DOHH2 (cell line): ENCODE results near the gene FEV.

ENCODE experiments used
- H3F3A ChIP-seq: fragments of 200-600 bp; sonication (generic), shearing (Covaris generic); 2 replicates; pipeline ENCODE4 v1.6.0; 2016; ENCODE audit warnings: antibody characterized with exemption, mild to moderate bottlenecking; ENCODE audit not compliant: control insufficient read depth, insufficient read depth
- H3K27ac ChIP-seq: fragments of 200-600 bp; sonication (generic); 2 replicates; pipeline ENCODE4 v1.5.1; 2014; ENCODE audit warnings: low read depth, mild to moderate bottlenecking, low read length, moderate library complexity
- H3K27me3 ChIP-seq: fragments of 200-600 bp; sonication (generic); 2 replicates; pipeline ENCODE4 v1.6.1; 2014; ENCODE audit warnings: mild to moderate bottlenecking, low read length, mixed read lengths; ENCODE audit not compliant: control insufficient read depth
- H3K36me3 ChIP-seq: fragments of 200-600 bp; sonication (generic); 2 replicates; pipeline ENCODE4 v1.6.1; 2014; ENCODE audit warnings: mild to moderate bottlenecking, low read length, moderate library complexity, mixed read lengths; ENCODE audit not compliant: control insufficient read depth
- H3K4me1 ChIP-seq: fragments of 200-600 bp; sonication (generic); 2 replicates; pipeline ENCODE4 v1.6.1; 2014; ENCODE audit warnings: mild to moderate bottlenecking, low read length, mixed read lengths; ENCODE audit not compliant: control insufficient read depth
- H3K4me2 ChIP-seq: fragments of 200-600 bp; sonication (generic); 2 replicates; pipeline ENCODE4 v1.6.0; 2014; ENCODE audit warnings: mild to moderate bottlenecking, low read length, moderate library complexity
- H3K4me3 ChIP-seq: fragments of 200-600 bp; sonication (generic); 2 replicates; pipeline ENCODE4 v1.5.1; 2014; ENCODE audit warnings: mild to moderate bottlenecking, low read length, mixed read lengths
- H3K79me2 ChIP-seq: fragments of 200-600 bp; sonication (generic); 2 replicates; pipeline ENCODE4 v1.6.1; 2014; ENCODE audit warnings: mild to moderate bottlenecking, low read length, mixed read lengths; ENCODE audit not compliant: control insufficient read depth
- H3K9me2 ChIP-seq: fragments of 200-600 bp; sonication (generic); replicated peaks from 2 replicates; pipeline ENCODE4 v1.6.1; 2014; ENCODE audit warnings: mild to moderate bottlenecking, low read length, mixed read lengths; ENCODE audit not compliant: control insufficient read depth
- H3K9me3 ChIP-seq: fragments of 200-600 bp; sonication (generic); 2 replicates; pipeline ENCODE4 v1.6.1; 2014; ENCODE audit warnings: antibody characterized with exemption, low read length, mixed read lengths; ENCODE audit not compliant: control insufficient read depth, insufficient read depth
- H4K20me1 ChIP-seq: fragments of 200-600 bp; sonication (generic); 2 replicates; pipeline ENCODE4 v1.6.0; 2014; ENCODE audit warnings: low read depth, mild to moderate bottlenecking, antibody characterized with exemption, low read length, moderate library complexity; ENCODE audit not compliant: control insufficient read depth, insufficient read depth
- EZH2phosphoT487 ChIP-seq: fragments of 200-600 bp; sonication (generic); IDR thresholded peaks from 2 replicates; pipeline ENCODE4 v1.6.1; 2017; ENCODE audit warnings: borderline replicate concordance, mild to moderate bottlenecking, antibody characterized with exemption, low read length, moderate library complexity, mixed read lengths
- TF ChIP-seq, protein P1 (sequence below): fragments of 200-600 bp; sonication (generic); IDR thresholded peaks from one replicate; pipeline ENCODE4 v1.5.1; 2014; ENCODE audit warnings: antibody characterized with exemption, mild to moderate bottlenecking, low read depth, low read length; ENCODE audit not compliant: poor library complexity, severe bottlenecking

FEV gene

DNA sequence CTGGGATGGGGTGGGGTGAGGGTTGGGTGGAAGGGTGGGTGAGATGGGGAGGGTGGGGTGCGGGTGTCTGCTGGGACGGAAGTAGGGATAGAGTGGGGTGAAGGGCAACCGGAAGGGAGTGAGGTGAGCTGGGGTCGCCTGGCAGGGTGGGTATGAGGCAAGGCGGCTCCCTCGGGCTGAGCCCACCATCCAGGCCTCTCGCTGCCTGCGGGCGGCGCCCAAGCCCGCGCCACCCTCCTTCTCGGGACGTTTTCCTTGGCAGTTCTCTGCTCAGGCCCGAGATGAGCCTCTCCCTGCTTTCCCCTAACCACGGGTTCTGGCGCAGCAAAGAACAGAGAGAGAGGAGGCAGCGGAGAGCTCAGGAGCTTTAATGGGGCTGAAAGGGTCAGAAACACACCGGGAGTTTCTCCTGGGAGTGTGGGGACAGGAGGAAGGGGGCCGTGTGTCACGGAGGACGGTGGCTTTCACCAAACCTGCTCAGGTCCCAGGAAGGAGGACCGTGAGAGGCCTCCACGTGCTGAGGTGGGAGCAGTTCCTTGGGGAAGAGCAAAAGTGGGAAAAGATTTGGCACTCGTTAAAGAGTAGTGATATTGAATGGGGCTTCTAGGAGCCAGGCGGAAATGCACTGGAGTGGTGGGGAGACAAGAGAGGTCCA, 4.1 kb downstream of the FEV start:
- no peaks in the 10 kb centered on the region for H3K79me2 ChIP-seq
- peak overlapping the region; percentile 71 for H3K4me2 ChIP-seq
- H3K27me3 ChIP-seq = peaks cover 58% of the 10 kb centered on the region
- TF ChIP-seq, protein P1, sequence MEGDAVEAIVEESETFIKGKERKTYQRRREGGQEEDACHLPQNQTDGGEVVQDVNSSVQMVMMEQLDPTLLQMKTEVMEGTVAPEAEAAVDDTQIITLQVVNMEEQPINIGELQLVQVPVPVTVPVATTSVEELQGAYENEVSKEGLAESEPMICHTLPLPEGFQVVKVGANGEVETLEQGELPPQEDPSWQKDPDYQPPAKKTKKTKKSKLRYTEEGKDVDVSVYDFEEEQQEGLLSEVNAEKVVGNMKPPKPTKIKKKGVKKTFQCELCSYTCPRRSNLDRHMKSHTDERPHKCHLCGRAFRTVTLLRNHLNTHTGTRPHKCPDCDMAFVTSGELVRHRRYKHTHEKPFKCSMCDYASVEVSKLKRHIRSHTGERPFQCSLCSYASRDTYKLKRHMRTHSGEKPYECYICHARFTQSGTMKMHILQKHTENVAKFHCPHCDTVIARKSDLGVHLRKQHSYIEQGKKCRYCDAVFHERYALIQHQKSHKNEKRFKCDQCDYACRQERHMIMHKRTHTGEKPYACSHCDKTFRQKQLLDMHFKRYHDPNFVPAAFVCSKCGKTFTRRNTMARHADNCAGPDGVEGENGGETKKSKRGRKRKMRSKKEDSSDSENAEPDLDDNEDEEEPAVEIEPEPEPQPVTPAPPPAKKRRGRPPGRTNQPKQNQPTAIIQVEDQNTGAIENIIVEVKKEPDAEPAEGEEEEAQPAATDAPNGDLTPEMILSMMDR = no peak
- no peak for TF ChIP-seq EZH2phosphoT487
- H3K9me2 ChIP-seq = no peaks in the 10 kb centered on the region
- H3K27ac ChIP-seq = no peak overlapping the region
- peak overlapping the region; percentile 63 for H3K4me3 ChIP-seq
- no peaks in the 10 kb centered on the region for H3K9me3 ChIP-seq
- no peaks in the 10 kb centered on the region for H4K20me1 ChIP-seq
- H3K36me3 ChIP-seq = no peaks in the 10 kb centered on the region
- H3F3A ChIP-seq = no peaks in the 10 kb centered on the region
- peaks cover 22% of the 10 kb centered on the region for H3K4me1 ChIP-seq

DNA sequence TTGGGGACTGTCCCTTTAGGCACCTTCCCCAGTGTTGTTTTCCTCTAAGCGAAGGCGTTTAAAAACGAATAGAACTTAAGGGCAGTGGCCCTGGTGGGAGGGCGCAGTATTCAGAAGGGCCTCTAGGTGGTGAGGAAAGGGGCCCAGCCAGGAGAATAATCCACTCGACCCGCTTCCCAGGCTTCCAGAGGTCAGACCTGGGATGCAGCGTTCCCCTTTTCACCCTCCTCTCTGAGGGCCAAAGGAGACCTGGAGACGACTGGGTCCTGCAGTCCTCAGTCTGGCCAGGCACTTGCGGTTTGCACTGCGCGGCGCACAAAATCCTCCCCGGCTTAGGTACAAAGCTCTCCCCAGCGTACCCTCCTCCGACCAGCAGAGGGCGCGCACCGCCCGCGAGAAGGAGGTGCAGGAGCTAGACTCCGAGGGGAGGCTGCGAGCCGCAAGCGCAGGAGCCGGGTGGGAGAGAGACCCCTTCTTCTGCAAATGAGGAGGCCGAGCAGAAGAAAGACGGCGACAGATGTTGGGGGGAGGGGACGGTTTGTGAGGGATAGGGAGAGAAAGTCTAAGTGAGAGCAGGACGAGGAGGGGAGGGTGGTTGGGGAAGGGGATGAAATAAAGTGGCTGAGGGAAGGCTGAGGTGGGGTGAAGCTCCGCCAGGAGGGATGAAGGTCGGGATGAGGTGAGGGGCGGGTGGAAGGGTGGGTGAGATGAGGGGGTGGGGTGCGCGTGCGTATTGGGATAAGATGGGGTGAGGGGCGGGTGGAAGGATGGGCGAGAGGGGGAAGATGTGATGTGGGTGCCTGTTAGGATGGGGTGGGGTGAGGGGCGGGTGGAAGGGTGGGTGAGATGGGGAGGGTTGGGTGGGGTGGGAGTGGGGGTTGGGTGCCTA, 4.9 kb downstream of the FEV start:
- peaks cover 22% of the 10 kb centered on the region for H3K4me1 ChIP-seq
- TF ChIP-seq EZH2phosphoT487 = peak; percentile 68; the same call in 1 of the 2 replicates
- TF ChIP-seq, protein P1 = peak; percentile 100
- H3K27me3 ChIP-seq = peaks cover 60% of the 10 kb centered on the region
- no peaks in the 10 kb centered on the region for H3K36me3 ChIP-seq
- H3K9me2 ChIP-seq = no peaks in the 10 kb centered on the region
- H4K20me1 ChIP-seq = no peaks in the 10 kb centered on the region
- peak overlapping the region; percentile 66 for H3K4me3 ChIP-seq
- H3K27ac ChIP-seq = no peak overlapping the region
- no peaks in the 10 kb centered on the region for H3K9me3 ChIP-seq
- H3K79me2 ChIP-seq = no peaks in the 10 kb centered on the region
- no peaks in the 10 kb centered on the region for H3F3A ChIP-seq
- H3K4me2 ChIP-seq = peak overlapping the region; percentile 89

DNA sequence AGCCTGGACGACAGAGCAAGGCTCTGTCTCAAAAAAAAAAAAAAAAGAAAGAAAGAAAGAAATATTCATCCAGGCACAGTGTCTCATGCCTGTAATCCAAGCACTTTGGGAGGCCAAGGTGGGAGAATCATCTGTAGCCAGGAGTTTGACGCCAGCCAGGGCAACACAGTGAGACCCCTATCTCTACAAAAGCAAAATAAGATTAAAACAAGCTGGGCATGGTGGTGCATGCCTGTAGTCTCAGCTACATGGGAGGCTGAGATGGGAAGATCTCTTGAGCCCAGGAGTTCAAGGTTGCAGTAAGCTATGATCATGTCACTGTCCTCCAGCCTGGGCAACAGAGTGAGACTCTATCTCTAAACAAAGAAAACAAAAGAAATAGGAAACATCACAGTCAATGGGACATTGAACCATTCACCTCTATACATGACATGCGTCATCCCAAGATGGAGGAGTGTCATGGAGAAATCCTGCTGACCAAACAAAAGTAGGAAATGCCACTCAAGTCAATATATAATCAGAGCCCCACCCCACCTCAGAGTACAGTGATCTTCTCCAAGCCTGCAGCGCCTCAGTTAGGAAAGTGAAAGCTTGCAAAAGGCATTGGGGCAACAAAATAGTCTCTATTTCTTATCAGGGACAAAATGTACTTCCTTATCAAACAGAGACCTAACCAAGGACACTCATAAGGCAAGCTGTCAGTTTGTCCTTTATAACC, 9.8 kb downstream of the FEV start:
- H3K27ac ChIP-seq = no peak overlapping the region
- H3K4me1 ChIP-seq = peaks cover 7% of the 10 kb centered on the region; the same call in 1 of the 2 replicates
- H3K4me2 ChIP-seq = no peak overlapping the region
- no peaks in the 10 kb centered on the region for H3K36me3 ChIP-seq
- TF ChIP-seq, protein P1 = no peak
- no peak for TF ChIP-seq EZH2phosphoT487
- H3F3A ChIP-seq = no peaks in the 10 kb centered on the region
- no peaks in the 10 kb centered on the region for H3K9me2 ChIP-seq
- H3K9me3 ChIP-seq = no peaks in the 10 kb centered on the region
- no peak overlapping the region for H3K4me3 ChIP-seq
- H3K27me3 ChIP-seq = peaks cover 31% of the 10 kb centered on the region
- H3K79me2 ChIP-seq = no peaks in the 10 kb centered on the region
- H4K20me1 ChIP-seq = no peaks in the 10 kb centered on the region
